HG02884 (cell line): Measurements from ENCODE around the gene SART1.
A peak's percentile ranks its signal among the peaks of the same experiment; 100 is the strongest.

Experiments used
- ATAC-seq: cut with Tn5 transposase; IDR thresholded peaks from one replicate; pipeline ENCODE4 v1.9.1; 2021; ENCODE audit warnings: mild to moderate bottlenecking, moderate library complexity; ENCODE audit not compliant: unreplicated experiment

SART1 gene, protein sequence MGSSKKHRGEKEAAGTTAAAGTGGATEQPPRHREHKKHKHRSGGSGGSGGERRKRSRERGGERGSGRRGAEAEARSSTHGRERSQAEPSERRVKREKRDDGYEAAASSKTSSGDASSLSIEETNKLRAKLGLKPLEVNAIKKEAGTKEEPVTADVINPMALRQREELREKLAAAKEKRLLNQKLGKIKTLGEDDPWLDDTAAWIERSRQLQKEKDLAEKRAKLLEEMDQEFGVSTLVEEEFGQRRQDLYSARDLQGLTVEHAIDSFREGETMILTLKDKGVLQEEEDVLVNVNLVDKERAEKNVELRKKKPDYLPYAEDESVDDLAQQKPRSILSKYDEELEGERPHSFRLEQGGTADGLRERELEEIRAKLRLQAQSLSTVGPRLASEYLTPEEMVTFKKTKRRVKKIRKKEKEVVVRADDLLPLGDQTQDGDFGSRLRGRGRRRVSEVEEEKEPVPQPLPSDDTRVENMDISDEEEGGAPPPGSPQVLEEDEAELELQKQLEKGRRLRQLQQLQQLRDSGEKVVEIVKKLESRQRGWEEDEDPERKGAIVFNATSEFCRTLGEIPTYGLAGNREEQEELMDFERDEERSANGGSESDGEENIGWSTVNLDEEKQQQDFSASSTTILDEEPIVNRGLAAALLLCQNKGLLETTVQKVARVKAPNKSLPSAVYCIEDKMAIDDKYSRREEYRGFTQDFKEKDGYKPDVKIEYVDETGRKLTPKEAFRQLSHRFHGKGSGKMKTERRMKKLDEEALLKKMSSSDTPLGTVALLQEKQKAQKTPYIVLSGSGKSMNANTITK

GRCh38 chr11:65961267-65962140 lies at the start of gene SART1:
Gene SART1, plus strand, starts transcription at chr11:65961734. Its CDS starts 47 bp downstream, at chr11:65961781.
- peak; percentile 77 for ATAC-seq

GRCh38 chr11:65912845-65913244 lies 48.7 kb upstream of the SART1 start:
- no peak for ATAC-seq

DNA sequence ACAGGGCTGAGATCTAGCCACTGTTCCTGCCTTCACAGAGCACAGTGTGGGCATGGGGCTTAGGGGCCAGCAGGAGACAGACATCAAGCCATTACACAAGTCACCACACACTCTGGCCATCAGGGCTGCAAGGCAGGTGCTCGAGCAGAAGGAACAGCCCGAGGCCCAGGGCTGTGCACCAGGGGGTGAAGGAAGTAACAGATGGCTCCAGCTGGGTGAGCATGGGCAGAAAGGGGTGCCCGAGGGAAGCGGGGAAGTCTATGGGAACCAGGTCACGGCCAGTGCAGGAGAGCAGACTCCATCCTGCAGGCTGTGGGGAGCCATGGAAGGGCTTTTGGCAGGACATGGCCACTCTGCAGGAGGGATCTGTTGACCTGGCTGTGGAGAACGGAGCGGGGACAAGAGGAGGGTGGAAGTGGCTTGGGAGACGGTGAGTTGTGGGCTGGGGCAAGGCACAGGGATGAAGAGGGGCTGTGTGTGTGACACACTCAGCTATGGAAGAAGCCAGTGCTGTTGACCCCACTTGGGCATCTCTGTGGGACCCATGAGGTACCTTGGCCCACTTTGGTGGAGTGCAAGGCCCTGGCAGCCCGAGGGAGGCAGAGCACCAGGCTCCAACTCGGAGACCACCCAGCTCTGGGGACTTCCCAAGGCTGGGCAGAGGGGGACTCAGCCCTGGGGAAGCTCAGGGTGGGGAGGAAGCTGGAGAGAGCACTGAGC lies 46.3 kb upstream of the SART1 start:
- ATAC-seq: no peak

DNA sequence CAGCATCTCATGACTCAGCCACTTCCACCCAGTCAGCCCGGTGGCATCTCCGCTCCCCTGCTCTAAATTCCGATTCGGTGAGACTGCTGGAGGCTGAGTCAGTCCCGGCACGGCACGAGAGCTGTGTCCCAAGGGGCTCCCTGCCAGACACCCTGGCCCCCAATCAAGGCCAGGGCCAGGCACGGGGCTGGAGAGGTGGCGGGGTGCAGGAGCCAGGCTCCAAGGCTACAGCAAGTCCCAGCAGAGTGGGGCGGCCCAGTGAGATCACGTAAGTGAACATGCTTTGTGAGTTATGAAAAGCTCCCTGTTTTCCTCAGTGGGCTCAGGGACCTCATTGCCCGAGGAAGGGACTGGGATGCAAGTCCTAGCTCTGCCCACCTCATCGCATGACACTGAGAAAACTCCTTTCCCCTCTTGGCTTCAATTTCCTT lies 45.7 kb upstream of the SART1 start:
- ATAC-seq: no peak

DNA sequence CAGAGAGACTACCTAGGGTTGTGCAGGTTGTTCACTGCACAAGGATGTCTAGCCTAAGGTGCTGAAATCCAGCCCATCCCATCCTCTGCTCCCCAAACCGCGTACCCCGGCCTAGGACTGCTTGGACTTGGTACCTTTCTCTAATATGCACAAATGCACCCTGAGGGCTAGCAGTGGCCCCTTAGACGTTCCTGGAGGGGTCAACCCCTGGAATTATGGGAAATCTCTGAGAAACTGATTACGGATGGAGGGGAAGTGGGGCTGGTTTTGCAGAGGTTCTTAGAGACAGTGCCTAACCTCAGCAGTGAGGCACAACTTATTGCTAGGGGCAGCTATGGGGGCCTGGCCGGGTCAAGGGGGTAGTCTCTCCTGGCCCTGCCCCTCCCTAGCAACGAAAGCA lies 45.1 kb upstream of the SART1 start:
- no peak for ATAC-seq

GRCh38 chr11:65917077-65917433 lies 44.5 kb upstream of the SART1 start:
- ATAC-seq: no peak

DNA sequence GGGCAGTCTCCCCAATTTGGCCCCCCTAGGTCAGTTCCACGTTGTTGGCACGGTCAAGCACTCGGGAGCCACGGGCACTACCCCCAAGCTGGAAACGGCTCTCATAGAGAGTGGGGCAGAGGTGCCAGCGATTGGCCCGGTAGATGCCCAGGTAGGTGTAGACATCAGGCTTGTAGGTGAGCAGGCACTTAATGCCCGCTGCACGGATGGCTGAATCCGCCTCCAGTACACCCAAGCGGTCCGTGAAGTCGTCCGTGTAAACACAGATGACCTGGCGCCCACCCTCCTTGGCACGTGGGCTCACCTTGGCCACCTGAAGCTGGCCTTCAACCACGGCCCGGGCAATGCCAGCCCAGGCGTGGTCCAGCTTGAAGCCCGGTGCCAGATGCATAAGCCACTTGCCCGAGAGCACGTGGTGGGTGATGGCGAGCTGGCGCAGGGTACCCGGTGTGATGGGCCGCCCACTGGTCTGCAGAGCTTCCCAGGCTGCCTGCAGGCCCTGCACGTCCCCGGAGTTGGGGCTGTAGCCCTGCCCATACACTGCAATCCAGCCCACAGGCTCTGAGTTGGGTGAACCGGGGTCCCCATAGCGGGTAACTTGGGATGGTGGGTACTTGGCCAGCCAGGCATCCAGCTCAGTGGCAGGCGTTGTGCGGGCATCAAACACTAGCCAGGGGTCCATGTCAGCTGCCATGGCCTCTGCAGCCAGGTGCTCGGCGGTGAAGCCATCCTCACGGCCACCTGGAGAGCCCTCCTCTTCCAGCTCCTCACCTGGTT lies 43.9 kb upstream of the SART1 start:
- ATAC-seq: no peak

GRCh38 chr11:65918211-65919140 lies 43.1 kb upstream of the SART1 start, which contains the start of gene C11orf68:
Gene C11orf68, minus strand, starts transcription at chr11:65919062. Its CDS starts 31 bp downstream, at chr11:65919031.
- peak; percentile 43 for ATAC-seq

- peak; percentile 82 for ATAC-seq
Measured at GRCh38 chr11:65919141-65919572, 42.4 kb upstream of the SART1 start, which contains the start of gene DRAP1. Gene DRAP1, plus strand, starts transcription at chr11:65919426. Its CDS starts 76 bp downstream, at chr11:65919502.

GRCh38 chr11:65919573-65920371 lies 41.8 kb upstream of the SART1 start:
- peak; percentile 35 for ATAC-seq

GRCh38 chr11:65920372-65920802 lies 41.1 kb upstream of the SART1 start:
- no peak for ATAC-seq

GRCh38 chr11:65921033-65921555 lies 40.4 kb upstream of the SART1 start:
- no peak for ATAC-seq

DNA sequence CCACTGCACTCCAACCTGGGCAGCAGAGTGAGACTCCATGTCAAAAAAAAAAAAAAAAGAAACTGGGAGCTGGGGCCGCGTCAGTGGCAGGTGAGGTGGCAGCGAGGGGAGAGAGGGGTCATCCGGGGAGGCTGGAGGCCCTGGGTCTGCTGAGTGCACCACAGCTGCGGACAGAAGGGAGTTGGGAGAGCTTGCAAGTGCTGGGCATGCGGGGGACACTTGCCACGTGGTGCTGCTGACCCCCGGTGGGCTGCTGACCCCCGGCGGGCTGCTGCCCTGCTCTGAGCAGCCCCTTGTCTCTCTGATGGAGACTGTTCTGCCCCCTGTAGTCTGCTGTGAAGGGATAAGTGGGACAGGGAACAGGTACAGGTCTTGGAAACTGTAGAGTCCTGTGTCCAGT lies 39.7 kb upstream of the SART1 start:
- no peak for ATAC-seq

DNA sequence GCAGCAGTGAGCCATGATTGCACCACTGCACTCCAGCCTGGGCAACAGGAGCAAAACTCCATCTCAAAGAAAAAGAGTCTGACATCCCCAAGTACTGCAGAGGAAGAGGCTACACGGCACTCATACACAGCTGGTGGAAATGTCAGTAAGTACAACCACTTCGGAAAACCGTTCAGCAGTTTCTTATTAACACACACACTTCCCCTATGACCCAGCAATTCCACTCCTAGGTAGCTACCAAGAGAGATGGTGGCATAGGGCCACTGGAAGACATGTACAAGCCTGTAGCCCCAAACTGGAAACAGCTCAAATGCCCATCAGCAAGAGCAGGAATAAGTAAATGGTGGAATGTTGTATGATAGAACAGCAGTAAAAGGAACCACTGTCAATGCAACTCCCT lies 39.0 kb upstream of the SART1 start:
- ATAC-seq: no peak

DNA sequence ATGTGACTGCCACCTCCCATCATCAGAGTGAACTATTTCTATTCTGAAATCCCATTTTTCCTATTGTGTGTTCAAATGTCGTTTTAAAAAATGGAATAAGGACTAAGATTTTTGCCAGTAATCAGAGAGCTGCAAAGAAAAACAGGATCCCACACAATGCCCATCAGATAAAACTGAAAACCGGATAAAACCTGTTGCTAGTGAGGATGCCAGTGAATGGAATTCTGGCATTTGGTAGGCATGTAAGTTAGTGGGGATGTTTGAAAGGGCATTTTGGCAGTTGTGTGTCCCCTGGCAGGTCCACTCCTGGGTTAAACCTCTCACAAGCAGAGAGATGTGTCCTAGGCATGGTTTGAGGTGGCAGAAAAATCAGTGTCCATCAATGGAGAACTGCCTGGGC lies 36.1 kb upstream of the SART1 start:
- ATAC-seq: no peak

DNA sequence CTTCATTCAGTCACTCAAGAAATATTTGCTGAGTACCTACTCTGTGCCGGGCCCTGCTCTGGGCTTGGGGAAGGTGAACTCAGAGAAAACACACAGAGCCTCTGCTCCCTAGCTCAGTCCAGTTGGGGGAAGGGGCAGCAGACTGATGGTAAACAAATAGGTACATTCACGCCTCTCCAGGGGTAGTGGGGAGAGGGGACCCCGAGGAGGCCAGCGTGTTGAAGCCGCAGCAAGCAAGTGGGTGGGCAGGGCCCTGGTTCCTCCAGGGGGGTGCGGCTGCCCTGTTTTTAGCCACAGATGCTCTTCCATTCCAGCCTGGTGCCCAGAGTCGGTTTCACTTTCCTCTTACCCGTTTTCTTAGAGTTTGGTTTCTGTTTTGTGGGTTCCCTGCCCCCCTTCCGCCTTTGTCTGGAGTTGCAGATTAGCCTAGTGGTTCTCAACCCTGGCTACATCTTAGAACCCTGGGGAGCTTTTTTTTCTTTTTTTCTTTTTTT lies 33.6 kb upstream of the SART1 start:
- peak; percentile 52 for ATAC-seq

DNA sequence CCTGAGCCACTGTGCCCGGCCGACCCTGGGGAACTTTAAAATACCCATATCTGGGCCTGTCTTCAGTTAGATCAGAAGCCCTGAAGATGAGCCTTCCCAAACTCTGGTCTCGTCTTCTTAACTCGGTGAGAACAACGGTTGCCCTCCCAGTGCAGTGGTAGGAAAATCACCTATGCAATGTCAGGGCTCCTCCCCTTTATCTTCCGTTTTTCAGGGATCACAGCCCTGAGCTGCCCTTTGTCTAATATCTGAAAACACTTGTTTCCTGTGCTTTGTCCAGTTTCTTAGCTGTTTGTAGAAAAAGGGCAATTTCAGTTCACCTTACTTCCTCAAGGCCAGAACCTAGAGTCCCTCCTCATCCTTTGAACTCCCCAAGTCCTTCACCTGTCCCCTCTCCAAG lies 32.9 kb upstream of the SART1 start:
- no peak for ATAC-seq
